Measurements from ENCODE around the gene KIF5B.

- TF ChIP-seq SIRT6 (IDR thresholded peaks at IDR 0.05; ENCODE audit: low read length) = no peak
- no peak for TF ChIP-seq CTCF (IDR thresholded peaks at IDR 0.05; ENCODE audit: control extremely low read depth in 1 of 3, insufficient read depth in 1 of 3, low read depth in 1 of 3, low read length in 3 of 3)
- no peak for TF ChIP-seq CHD2 (IDR thresholded peaks at IDR 0.05; ENCODE audit: low read length)
- TF ChIP-seq CREB1 (IDR thresholded peaks at IDR 0.05) = no peak
- TF ChIP-seq SP2 (IDR thresholded peaks at IDR 0.05; ENCODE audit: low read length) = no peak
- no peak for TF ChIP-seq CEBPB (IDR thresholded peaks at IDR 0.05; ENCODE audit: low read depth, low read length)
- TF ChIP-seq EZH2 (IDR thresholded peaks at IDR 0.05; ENCODE audit: low read depth, low read length, severe bottlenecking) = no peak
- no peak for TF ChIP-seq SIN3A (conservative IDR thresholded peaks at IDR 0.05 in 1 of 2, IDR thresholded peaks at IDR 0.05 in 1 of 2; ENCODE audit: low read depth in 1 of 2, low read length in 2 of 2)
- no peak for TF ChIP-seq TEAD4 (IDR thresholded peaks at IDR 0.05; ENCODE audit: low read depth, low read length)
Measured at GRCh38 chr10:32002531-32002930, 53.7 kb downstream of the KIF5B start.
